VCaP (cell line): ENCODE data around the gene ANKRD33B.

Experiments
- H3K27ac ChIP-seq: fragments of 450-650 bp; 2 replicates; pipeline ENCODE4 v1.5.1; 2017
- TF ChIP-seq, protein P1 (sequence below): fragments of 450-650 bp; conservative IDR thresholded peaks from 2 replicates; pipeline ENCODE4 v1.5.1; 2017; ENCODE audit warnings: mild to moderate bottlenecking, moderate library complexity

Gene ANKRD33B

DNA sequence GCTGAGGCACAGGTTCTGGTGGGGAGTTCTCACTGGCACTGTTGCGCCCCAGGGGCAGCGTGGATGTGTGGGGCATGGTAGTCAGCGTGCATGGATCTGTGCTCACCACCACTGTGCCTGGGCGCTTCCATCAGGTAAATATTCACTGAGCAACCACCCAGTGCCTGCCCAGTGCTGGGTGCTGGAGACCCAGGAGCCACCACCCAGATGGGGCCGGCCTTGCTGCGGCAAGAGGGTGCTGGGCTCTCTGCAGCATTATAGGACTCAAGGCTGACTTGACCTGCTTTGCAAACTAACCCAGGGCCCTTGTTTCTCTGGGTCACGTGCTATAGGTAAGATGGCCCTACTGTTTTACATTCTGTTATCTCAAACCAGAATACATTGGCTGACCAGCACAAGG is 136.6 kb downstream of the ANKRD33B start:
- TF ChIP-seq, protein P1, sequence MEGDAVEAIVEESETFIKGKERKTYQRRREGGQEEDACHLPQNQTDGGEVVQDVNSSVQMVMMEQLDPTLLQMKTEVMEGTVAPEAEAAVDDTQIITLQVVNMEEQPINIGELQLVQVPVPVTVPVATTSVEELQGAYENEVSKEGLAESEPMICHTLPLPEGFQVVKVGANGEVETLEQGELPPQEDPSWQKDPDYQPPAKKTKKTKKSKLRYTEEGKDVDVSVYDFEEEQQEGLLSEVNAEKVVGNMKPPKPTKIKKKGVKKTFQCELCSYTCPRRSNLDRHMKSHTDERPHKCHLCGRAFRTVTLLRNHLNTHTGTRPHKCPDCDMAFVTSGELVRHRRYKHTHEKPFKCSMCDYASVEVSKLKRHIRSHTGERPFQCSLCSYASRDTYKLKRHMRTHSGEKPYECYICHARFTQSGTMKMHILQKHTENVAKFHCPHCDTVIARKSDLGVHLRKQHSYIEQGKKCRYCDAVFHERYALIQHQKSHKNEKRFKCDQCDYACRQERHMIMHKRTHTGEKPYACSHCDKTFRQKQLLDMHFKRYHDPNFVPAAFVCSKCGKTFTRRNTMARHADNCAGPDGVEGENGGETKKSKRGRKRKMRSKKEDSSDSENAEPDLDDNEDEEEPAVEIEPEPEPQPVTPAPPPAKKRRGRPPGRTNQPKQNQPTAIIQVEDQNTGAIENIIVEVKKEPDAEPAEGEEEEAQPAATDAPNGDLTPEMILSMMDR = no peak
- H3K27ac ChIP-seq = peak overlapping the region; percentile 94; the same call in 1 of the 2 replicates

DNA sequence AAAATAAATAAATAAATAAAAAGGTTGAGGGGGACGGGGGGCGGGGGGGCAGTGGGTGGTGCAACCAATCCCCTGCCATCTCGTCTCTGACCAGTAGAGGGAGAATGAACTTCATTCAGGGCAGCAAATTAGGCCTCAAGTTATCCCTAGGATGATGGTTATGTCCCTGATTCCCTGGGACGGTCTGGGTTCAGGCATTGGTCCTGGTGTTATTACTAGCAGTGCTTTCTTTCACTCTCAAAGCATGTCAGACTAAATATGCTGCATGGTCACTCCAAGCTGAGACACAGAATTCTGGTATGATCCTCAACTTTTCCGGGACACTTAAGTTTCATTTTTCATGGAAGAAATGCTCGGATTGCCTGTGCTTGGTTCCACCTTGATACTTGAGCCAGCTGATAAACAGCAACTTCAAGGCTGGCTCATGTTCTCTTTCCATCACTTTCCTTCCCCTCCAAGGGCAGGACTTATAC is 137.7 kb downstream of the ANKRD33B start:
- TF ChIP-seq, protein P1 = peak; percentile 74
- H3K27ac ChIP-seq = peak overlapping the region; percentile 94

DNA sequence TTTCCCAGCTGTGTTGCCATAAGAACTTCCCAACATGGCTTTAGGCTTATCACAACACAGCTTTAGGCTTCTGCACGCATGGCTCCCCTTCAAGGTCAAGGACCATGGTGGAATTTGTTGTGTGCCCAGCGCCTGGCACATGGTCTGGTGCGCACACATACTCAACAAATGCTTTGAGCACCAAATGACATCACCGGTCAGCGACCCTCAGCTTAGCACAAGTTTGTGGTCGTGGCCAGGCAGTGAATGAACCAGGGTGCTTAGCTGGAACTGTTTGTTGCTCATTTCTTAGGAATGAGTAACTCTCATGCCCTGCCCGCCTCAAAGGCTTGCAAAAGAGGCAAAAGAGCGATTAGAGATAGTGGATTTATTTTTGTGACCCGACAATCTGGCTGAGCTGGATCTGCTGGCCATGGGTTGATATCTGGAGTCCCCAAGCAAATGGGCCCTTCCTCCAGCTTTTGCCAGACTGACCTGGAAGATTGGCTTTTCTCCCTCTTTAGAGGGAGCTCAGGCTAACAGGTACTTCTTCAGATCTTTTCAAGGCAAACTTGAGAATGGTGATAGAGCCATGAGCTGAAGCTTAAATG is 138.3 kb downstream of the ANKRD33B start:
- TF ChIP-seq, protein P1 = no peak
- H3K27ac ChIP-seq = peak overlapping the region; percentile 94

DNA sequence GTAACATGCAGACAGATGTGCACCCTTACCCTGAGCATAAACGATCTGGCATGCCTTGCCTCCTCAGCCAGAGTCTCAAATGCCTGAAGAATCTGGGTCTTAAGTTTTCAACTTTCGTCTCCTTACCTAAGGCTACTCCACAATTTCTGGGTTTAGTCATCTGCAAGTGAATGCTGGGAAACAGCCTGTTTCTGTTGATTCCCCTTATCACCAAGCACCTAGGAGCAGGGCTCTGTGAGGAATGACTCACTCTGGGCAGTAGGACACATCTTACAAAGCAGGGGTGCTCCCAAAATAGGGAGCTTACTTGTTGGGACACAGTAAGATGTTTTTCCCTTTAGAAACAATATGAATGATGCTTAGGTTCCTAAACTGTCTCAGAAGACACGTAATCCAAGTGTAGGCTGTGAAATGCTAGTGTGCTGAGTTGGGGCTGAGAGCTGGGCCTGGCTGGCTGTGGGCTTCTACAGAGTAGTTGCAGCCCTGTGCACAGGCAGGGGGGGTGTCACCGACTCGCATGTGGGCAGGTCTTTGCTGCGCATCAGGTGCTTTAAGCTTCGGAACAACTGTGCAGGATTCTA is 139.1 kb downstream of the ANKRD33B start:
- peak overlapping the region; percentile 94 for H3K27ac ChIP-seq

DNA sequence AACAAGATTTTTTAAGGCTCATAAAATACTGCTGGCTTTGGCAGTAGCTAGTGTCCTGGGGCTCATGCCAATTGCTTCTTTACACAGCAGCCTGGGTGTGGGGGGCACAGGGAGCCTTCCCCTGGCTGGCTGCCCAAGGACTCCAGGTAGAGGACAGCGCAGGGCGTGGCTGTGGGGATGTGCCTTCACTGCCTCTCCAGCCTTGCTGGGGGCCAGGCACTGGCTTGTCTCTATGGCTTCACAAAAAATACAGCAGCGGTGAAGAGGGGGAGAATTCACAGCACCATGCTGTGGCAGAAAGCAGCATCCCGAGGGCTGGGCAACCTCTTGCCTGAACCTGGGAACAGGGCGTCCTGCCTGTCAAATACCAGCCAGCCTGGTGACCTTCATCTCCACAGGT is 139.8 kb downstream of the ANKRD33B start:
- TF ChIP-seq, protein P1 = no peak
- H3K27ac ChIP-seq = peak overlapping the region; percentile 94

More for the DNA sequence above, 139.1 kb downstream of the ANKRD33B start:
- TF ChIP-seq, protein P1 = no peak

DNA sequence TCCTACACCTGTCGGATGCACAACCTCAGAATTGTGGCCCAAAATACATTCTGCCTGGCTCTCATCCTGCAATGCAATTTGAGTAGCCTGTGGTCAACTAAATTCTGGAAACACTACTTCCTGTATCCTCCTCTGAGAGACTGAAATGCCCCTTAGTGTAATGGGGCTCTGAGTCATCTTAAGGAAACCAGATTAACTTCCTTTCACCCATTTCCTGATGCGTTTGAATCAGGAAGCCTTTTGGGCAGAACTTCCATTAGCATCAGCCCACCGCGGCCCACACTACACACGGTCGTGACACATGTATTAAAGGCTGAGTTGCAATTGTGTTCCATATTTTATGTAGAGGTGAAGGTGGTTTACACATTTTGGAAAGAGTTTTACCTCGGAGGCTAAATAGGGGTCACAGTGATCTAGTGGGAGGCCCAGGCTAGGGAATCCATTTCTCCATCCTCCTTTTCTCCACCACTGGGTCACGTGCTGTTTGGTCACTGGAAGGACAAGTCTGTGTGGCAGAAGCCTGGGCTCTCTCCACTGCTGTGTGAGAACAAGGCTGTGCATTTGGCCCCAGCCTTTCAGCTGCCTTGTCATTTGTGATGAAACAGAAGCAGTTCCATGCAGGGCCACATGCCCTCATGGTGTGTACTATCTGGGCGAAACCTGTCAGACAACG is 141.2 kb downstream of the ANKRD33B start:
- TF ChIP-seq, protein P1 = no peak
- peak overlapping the region; percentile 94 for H3K27ac ChIP-seq

DNA sequence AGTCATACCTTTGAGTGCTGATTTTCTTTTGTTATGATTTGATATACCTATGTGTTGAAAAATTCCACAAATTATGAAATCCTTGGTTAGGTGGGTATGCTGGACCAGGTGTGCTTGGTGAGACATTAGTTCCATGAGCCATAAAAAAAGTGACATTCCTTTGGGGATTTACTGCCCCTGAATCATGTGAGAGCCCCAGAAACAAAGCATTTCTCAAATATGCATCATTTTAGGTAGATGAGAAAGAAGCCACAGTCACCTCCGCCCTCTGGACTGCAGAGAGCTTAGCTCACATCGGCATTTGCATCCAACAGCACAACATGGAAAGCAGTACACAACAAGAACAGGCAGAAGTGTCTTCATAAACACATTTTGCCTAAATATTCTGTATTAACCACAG is 141.9 kb downstream of the ANKRD33B start:
- H3K27ac ChIP-seq = peak overlapping the region; percentile 94
- TF ChIP-seq, protein P1 = no peak
